ENCODE data around the gene APOL6.

- TF ChIP-seq POLR2A (IDR thresholded peaks at IDR 0.05; ENCODE audit: extremely low read depth, insufficient read length) (no peak), MYC (IDR thresholded peaks at IDR 0.05; ENCODE audit: low read depth, low read length) (no peak)
- TF ChIP-seq, protein P1, sequence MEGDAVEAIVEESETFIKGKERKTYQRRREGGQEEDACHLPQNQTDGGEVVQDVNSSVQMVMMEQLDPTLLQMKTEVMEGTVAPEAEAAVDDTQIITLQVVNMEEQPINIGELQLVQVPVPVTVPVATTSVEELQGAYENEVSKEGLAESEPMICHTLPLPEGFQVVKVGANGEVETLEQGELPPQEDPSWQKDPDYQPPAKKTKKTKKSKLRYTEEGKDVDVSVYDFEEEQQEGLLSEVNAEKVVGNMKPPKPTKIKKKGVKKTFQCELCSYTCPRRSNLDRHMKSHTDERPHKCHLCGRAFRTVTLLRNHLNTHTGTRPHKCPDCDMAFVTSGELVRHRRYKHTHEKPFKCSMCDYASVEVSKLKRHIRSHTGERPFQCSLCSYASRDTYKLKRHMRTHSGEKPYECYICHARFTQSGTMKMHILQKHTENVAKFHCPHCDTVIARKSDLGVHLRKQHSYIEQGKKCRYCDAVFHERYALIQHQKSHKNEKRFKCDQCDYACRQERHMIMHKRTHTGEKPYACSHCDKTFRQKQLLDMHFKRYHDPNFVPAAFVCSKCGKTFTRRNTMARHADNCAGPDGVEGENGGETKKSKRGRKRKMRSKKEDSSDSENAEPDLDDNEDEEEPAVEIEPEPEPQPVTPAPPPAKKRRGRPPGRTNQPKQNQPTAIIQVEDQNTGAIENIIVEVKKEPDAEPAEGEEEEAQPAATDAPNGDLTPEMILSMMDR (IDR thresholded peaks at IDR 0.05; ENCODE audit: low read depth, low read length): no peak
- TF ChIP-seq, protein P2, sequence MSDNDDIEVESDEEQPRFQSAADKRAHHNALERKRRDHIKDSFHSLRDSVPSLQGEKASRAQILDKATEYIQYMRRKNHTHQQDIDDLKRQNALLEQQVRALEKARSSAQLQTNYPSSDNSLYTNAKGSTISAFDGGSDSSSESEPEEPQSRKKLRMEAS (IDR thresholded peaks at IDR 0.05; ENCODE audit: low read depth, low read length): no peak
These were observed 32.2 kb upstream of the APOL6 start for GRCh38 chr22:35616043-35616442.

All from NB4 (cell line).